K562 (cell line): ENCODE data around the gene ALDH6A1. TPM values are rescaled to one million over a fixed set of nuclear protein-coding genes. Genes with fewer than 3 reads are reported as not detected.
A peak's percentile ranks its signal among the peaks of the same experiment; 100 is the strongest.

ENCODE experiments used
- CC2D1A ChIP-seq: fragments of 450-650 bp; IDR thresholded peaks from 2 replicates; pipeline ENCODE4 v1.6.1; 2017; ENCODE audit warnings: mild to moderate bottlenecking
- CREBBP ChIP-seq: IDR thresholded peaks from one replicate; pipeline ENCODE4 v1.6.1; 2012; ENCODE audit warnings: low read depth, mild to moderate bottlenecking, control low read depth, inconsistent platforms, low read length
- DIDO1 ChIP-seq: fragments of 450-650 bp; IDR thresholded peaks from 2 replicates; pipeline ENCODE4 v1.6.1; 2016; ENCODE audit warnings: low read depth, missing biosample characterization, missing genetic modification characterization
- EWSR1 ChIP-seq: fragments of 450-650 bp; IDR thresholded peaks from 2 replicates; pipeline ENCODE4 v1.6.1; 2018; ENCODE audit warnings: borderline replicate concordance, mild to moderate bottlenecking, low read depth, moderate library complexity; ENCODE audit not compliant: partially characterized antibody
- HDAC1 ChIP-seq, 2 experiments: fragments of 450-650 bp; IDR thresholded peaks; 2 replicates each; pipeline ENCODE4 v1.6.1; 2016 to 2017; ENCODE audit warnings: inconsistent platforms in 1 of 2, mild to moderate bottlenecking in 1 of 2, moderate library complexity in 1 of 2
- HDAC2 ChIP-seq: fragments of 450-650 bp; IDR thresholded peaks from 2 replicates; pipeline ENCODE4 v1.6.1; 2016; ENCODE audit warnings: mild to moderate bottlenecking
- JUND ChIP-seq, 2 experiments: IDR thresholded peaks; 2 replicates in 1 of 2; 3 replicates in 1 of 2; pipeline ENCODE4 v1.6.1; 2011; ENCODE audit warnings: borderline replicate concordance in 2 of 2, low read depth in 2 of 2, low read length in 2 of 2, improper control_type of control experiment in 1 of 2, missing biosample characterization in 1 of 2, missing genetic modification characterization in 1 of 2, missing genetic modification reagents in 1 of 2
- KDM1A ChIP-seq, 2 experiments: fragments of 450-650 bp; IDR thresholded peaks; 2 replicates each; pipeline ENCODE4 v1.6.1; 2016; ENCODE audit warnings: mild to moderate bottlenecking in 2 of 2
- MEF2D ChIP-seq: conservative IDR thresholded peaks from 2 replicates; pipeline ENCODE4 v1.6.1; 2016; ENCODE audit warnings: low read depth, missing genetic modification characterization, missing compliant biosample characterization
- NFIC ChIP-seq: fragments of 450-650 bp; IDR thresholded peaks from 2 replicates; pipeline ENCODE4 v1.6.1; 2017; ENCODE audit warnings: mild to moderate bottlenecking, inconsistent platforms
- NFIX ChIP-seq: fragments of 250-450 bp; sonication (Bioruptor Pico); IDR thresholded peaks from 2 replicates; pipeline ENCODE4 v1.4.0; 2020; ENCODE audit warnings: low read depth, mild to moderate bottlenecking, moderate library complexity
- NFRKB ChIP-seq: fragments of 450-650 bp; IDR thresholded peaks from 2 replicates; pipeline ENCODE4 v1.6.1; 2016; ENCODE audit warnings: low read depth
- PHF8 ChIP-seq: fragments of 200-600 bp; sonication (generic); IDR thresholded peaks from 2 replicates; pipeline ENCODE4 v1.6.1; 2012; ENCODE audit warnings: mixed run types, mild to moderate bottlenecking, inconsistent platforms, low read length, moderate library complexity, borderline replicate concordance
- RBM17 ChIP-seq: fragments of 200-400 bp; formaldehyde crosslinking; IDR thresholded peaks from 2 replicates; pipeline ENCODE4 v1.6.1; 2017; ENCODE audit warnings: low read depth, mild to moderate bottlenecking, low read length, borderline replicate concordance
- RBM25 ChIP-seq: fragments of 200-400 bp; formaldehyde crosslinking; IDR thresholded peaks from 2 replicates; pipeline ENCODE4 v1.6.1; 2018; ENCODE audit warnings: low read length, low read depth, moderate library complexity; ENCODE audit not compliant: severe bottlenecking
- TAF9B ChIP-seq: fragments of 450-650 bp; IDR thresholded peaks from 2 replicates; pipeline ENCODE4 v1.6.1; 2018; ENCODE audit warnings: mild to moderate bottlenecking; ENCODE audit not compliant: partially characterized antibody
- ZNF707 ChIP-seq: fragments of 250-450 bp; sonication (Bioruptor Pico); conservative IDR thresholded peaks from 2 replicates; pipeline ENCODE4 v1.8.0; 2022; ENCODE audit warnings: inconsistent platforms, mild to moderate bottlenecking, moderate library complexity
- polyA plus RNA-seq, 8 experiments: library from polyadenylated mRNA; depleted of rRNA in 4 of 8; stranded (reverse) in 5 of 8; unstranded in 3 of 8; fragments of >200 nt; fragmentation: Nextera tagmentation in 2 of 8; fragmentation: Illumina TruSeq in 1 of 8; extraction: Ambion mirVana in 2 of 8; extraction: Trizol in 1 of 8; gene quantifications; 2 replicates each; pipeline versions ENCODE4 v1.2.1 to v1.2.3, GENCODE V29; 2011 to 2014; ENCODE audit warnings: inconsistent platforms in 1 of 8, missing spikeins in 1 of 8
- total RNA-seq, 7 experiments: library from RNA; depleted of rRNA in 6 of 7; stranded (reverse); fragments of >200 nt in 6 of 7; fragmentation: Illumina TruSeq in 2 of 7; extraction: Trizol in 2 of 7; gene quantifications; 2 replicates each; pipeline versions ENCODE4 v1.2.1 to v1.2.3, GENCODE V29; 2011 to 2021; ENCODE audit warnings: low replicate concordance in 1 of 7
- TF ChIP-seq, protein P1 (sequence below): fragments of 450-650 bp; IDR thresholded peaks from 2 replicates; pipeline ENCODE4 v1.6.1; 2016; ENCODE audit warnings: mild to moderate bottlenecking, moderate library complexity

Gene ALDH6A1
- total and polyA plus RNA-seq, 9 of the 15 experiments (the other 6 are each of a cell fraction or from before 2014, with no cell fraction given) = 3.1 to 11.5 (median 4.6) TPM

DNA sequence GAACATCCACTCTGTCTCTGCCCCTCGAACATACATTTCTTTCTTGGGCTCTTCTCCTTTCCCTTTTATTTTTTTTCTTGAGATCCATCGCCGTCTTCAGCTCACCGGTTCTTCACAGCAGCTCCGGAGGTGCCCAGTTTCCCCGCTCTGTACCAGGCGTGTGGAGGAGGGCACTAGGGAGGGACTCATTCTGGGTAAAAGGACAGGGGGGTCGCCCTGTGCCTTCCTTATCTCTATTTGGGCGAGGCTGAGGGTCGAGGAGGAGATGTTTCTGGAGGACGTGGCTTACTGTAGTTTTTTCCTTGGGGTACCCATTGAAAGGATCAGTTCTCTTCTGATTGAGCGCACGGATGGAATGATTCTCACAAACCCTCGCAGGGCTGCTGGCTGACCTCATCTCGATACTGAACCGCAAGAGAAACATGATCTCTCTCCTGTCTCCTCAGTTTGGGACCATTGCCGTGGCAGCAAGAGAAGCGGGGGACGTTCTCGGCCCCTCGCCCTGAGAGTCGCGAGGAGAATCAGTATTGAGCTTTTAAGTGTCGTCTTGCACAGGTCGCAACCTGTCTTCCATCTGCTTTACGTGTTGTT lies 889 bp upstream of the ALDH6A1 start (continued):
- no peak for TF ChIP-seq RBM25
- no peak for TF ChIP-seq NFIX
- TF ChIP-seq NFRKB = peak; percentile 88; the same call in 1 of the 2 replicates
- peak; percentile 20; the same call in 1 of the 2 replicates for TF ChIP-seq PHF8
- TF ChIP-seq EWSR1 = no peak
- TF ChIP-seq DIDO1 = peak; percentile 43; the same call in 1 of the 2 replicates
- TF ChIP-seq CC2D1A = 0 out of 2 replicates have a peak, but pooled peaks have one; percentile 30
- TF ChIP-seq TAF9B = peak; percentile 74
- TF ChIP-seq JUND (IDR thresholded peaks at IDR 0.05; ENCODE audit: borderline replicate concordance, low read depth, low read length) = no peak
- TF ChIP-seq JUND (tag; IDR thresholded peaks at IDR 0.05; ENCODE audit: borderline replicate concordance, low read depth, low read length) = no peak
- no peak for TF ChIP-seq CREBBP
- no peak for TF ChIP-seq KDM1A (IDR thresholded peaks at IDR 0.05)
- 0 out of 2 replicates have a peak, but pooled peaks have one; percentile 9 for TF ChIP-seq NFIC
- 0 out of 2 replicates have a peak, but pooled peaks have one; percentile 80 for TF ChIP-seq HDAC2
- TF ChIP-seq, protein P1, sequence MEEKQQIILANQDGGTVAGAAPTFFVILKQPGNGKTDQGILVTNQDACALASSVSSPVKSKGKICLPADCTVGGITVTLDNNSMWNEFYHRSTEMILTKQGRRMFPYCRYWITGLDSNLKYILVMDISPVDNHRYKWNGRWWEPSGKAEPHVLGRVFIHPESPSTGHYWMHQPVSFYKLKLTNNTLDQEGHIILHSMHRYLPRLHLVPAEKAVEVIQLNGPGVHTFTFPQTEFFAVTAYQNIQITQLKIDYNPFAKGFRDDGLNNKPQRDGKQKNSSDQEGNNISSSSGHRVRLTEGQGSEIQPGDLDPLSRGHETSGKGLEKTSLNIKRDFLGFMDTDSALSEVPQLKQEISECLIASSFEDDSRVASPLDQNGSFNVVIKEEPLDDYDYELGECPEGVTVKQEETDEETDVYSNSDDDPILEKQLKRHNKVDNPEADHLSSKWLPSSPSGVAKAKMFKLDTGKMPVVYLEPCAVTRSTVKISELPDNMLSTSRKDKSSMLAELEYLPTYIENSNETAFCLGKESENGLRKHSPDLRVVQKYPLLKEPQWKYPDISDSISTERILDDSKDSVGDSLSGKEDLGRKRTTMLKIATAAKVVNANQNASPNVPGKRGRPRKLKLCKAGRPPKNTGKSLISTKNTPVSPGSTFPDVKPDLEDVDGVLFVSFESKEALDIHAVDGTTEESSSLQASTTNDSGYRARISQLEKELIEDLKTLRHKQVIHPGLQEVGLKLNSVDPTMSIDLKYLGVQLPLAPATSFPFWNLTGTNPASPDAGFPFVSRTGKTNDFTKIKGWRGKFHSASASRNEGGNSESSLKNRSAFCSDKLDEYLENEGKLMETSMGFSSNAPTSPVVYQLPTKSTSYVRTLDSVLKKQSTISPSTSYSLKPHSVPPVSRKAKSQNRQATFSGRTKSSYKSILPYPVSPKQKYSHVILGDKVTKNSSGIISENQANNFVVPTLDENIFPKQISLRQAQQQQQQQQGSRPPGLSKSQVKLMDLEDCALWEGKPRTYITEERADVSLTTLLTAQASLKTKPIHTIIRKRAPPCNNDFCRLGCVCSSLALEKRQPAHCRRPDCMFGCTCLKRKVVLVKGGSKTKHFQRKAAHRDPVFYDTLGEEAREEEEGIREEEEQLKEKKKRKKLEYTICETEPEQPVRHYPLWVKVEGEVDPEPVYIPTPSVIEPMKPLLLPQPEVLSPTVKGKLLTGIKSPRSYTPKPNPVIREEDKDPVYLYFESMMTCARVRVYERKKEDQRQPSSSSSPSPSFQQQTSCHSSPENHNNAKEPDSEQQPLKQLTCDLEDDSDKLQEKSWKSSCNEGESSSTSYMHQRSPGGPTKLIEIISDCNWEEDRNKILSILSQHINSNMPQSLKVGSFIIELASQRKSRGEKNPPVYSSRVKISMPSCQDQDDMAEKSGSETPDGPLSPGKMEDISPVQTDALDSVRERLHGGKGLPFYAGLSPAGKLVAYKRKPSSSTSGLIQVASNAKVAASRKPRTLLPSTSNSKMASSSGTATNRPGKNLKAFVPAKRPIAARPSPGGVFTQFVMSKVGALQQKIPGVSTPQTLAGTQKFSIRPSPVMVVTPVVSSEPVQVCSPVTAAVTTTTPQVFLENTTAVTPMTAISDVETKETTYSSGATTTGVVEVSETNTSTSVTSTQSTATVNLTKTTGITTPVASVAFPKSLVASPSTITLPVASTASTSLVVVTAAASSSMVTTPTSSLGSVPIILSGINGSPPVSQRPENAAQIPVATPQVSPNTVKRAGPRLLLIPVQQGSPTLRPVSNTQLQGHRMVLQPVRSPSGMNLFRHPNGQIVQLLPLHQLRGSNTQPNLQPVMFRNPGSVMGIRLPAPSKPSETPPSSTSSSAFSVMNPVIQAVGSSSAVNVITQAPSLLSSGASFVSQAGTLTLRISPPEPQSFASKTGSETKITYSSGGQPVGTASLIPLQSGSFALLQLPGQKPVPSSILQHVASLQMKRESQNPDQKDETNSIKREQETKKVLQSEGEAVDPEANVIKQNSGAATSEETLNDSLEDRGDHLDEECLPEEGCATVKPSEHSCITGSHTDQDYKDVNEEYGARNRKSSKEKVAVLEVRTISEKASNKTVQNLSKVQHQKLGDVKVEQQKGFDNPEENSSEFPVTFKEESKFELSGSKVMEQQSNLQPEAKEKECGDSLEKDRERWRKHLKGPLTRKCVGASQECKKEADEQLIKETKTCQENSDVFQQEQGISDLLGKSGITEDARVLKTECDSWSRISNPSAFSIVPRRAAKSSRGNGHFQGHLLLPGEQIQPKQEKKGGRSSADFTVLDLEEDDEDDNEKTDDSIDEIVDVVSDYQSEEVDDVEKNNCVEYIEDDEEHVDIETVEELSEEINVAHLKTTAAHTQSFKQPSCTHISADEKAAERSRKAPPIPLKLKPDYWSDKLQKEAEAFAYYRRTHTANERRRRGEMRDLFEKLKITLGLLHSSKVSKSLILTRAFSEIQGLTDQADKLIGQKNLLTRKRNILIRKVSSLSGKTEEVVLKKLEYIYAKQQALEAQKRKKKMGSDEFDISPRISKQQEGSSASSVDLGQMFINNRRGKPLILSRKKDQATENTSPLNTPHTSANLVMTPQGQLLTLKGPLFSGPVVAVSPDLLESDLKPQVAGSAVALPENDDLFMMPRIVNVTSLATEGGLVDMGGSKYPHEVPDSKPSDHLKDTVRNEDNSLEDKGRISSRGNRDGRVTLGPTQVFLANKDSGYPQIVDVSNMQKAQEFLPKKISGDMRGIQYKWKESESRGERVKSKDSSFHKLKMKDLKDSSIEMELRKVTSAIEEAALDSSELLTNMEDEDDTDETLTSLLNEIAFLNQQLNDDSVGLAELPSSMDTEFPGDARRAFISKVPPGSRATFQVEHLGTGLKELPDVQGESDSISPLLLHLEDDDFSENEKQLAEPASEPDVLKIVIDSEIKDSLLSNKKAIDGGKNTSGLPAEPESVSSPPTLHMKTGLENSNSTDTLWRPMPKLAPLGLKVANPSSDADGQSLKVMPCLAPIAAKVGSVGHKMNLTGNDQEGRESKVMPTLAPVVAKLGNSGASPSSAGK = 0 out of 2 replicates have a peak, but pooled peaks have one; percentile 8
- TF ChIP-seq MEF2D (tag) = no peak
- no peak for TF ChIP-seq RBM17
- no peak for TF ChIP-seq ZNF707 (CRISPR knock-in tag)
- peak in 1 of 2 experiments; percentile 96; a peak in 1 of 4 replicates for TF ChIP-seq HDAC1 (IDR thresholded peaks at IDR 0.05)
